Brain microvascular endothelial cell (primary cell): ENCODE measurements around the gene LPCAT2.

Experiments used
- DNase-seq: peaks from one replicate; pipeline ENCODE4 v3.0.0-alpha.2; 2020
- H3K27ac ChIP-seq: fragments of 250-450 bp; sonication (Bioruptor Pico); 2 replicates; pipeline ENCODE4 v1.5.1; 2020; ENCODE audit warnings: mild to moderate bottlenecking, moderate library complexity
- H3K27me3 ChIP-seq: fragments of 250-450 bp; sonication (Bioruptor Pico); replicated peaks from 2 replicates; pipeline ENCODE4 v1.5.1; 2020; ENCODE audit warnings: mild to moderate bottlenecking
- H3K36me3 ChIP-seq: fragments of 250-450 bp; sonication (Bioruptor Pico); replicated peaks from 2 replicates; pipeline ENCODE4 v1.5.1; 2020; ENCODE audit warnings: mild to moderate bottlenecking
- H3K4me3 ChIP-seq: 2 replicates; pipeline ENCODE4 v1.5.1; 2011; ENCODE audit warnings: low read depth, mild to moderate bottlenecking, control low read depth, low read length, moderate library complexity
- CTCF ChIP-seq: IDR thresholded peaks from 2 replicates; pipeline ENCODE4 v1.5.1; 2011; ENCODE audit warnings: low read depth, mild to moderate bottlenecking, moderate library complexity, low read length, control low read depth, inconsistent platforms; ENCODE audit errors: missing control alignments
- in situ Hi-C: cut with HindIII; loops from 2 replicates; pipeline ENCODE4 v1.10.0; 2017; ENCODE audit warnings: low sequenced_read_pairs, low pct_ligation_motif_present

The LPCAT2 gene

GRCh38 chr16:55478827-55479429 is 29.9 kb upstream of the LPCAT2 start, which contains the start of gene MMP2:
TSS of gene MMP2 (plus strand) at chr16:55479198. CDS start at chr16:55479480, 282 bp downstream.
- Histone ChIP-seq H3K36me3 (peaks cover 11% of the 10 kb centered on the region), H3K27ac (peak within 1 kb of the TSS; percentile 36), H3K4me3 (peak within 1 kb of the TSS; percentile 92), H3K27me3 (no peaks in the 10 kb centered on the region)
- no peak for TF ChIP-seq CTCF
- in situ Hi-C loops, result no loop called here
- DNase-seq, result peak; percentile 42

GRCh38 chr16:55479430-55480140 is 29.3 kb upstream of the LPCAT2 start:
- Histone ChIP-seq H3K27ac (peak overlapping the region; percentile 36), H3K36me3 (peaks cover 16% of the 10 kb centered on the region), H3K27me3 (no peaks in the 10 kb centered on the region), H3K4me3 (peak overlapping the region; percentile 92)
- DNase-seq, result no peak
- TF ChIP-seq CTCF, result no peak
- in situ Hi-C loops, result no loop called here

- Histone ChIP-seq H3K4me3 (peak overlapping the region; percentile 92), H3K27ac (peak overlapping the region; percentile 36), H3K36me3 (peaks cover 22% of the 10 kb centered on the region), H3K27me3 (no peaks in the 10 kb centered on the region)
- DNase-seq, result peak; percentile 90
- in situ Hi-C loops, result no loop called here
- TF ChIP-seq CTCF, result no peak
Measured at GRCh38 chr16:55480228-55480655, 28.6 kb upstream of the LPCAT2 start.

- peaks cover 28% of the 10 kb centered on the region for H3K36me3 ChIP-seq
- in situ Hi-C loops, result no loop called here
- H3K27ac ChIP-seq, result no peak overlapping the region
- no peak for DNase-seq
- H3K4me3 ChIP-seq, result peak overlapping the region; percentile 92
- TF ChIP-seq CTCF, result no peak
- H3K27me3 ChIP-seq, result no peaks in the 10 kb centered on the region
Measured at GRCh38 chr16:55481023-55481422, 27.8 kb upstream of the LPCAT2 start.

- no peak for DNase-seq
- no peak for TF ChIP-seq CTCF
- Histone ChIP-seq H3K27me3 (no peaks in the 10 kb centered on the region), H3K4me3 (no peak overlapping the region), H3K27ac (no peak overlapping the region), H3K36me3 (peaks cover 32% of the 10 kb centered on the region)
- in situ Hi-C loops, result no loop called here
Measured at GRCh38 chr16:55482056-55482455, 26.8 kb upstream of the LPCAT2 start.
